Stimulated activated naive CD4-positive, alpha-beta T cell treated with Interleukin-2 at 50 U/mL for 16 hours (primary cell): ENCODE measurements around the gene RASA2.

ENCODE experiments used
- DNase-seq: peaks from one replicate; lab custom pipeline; 2025; lab: John Stamatoyannopoulos, UW

The RASA2 gene

DNA sequence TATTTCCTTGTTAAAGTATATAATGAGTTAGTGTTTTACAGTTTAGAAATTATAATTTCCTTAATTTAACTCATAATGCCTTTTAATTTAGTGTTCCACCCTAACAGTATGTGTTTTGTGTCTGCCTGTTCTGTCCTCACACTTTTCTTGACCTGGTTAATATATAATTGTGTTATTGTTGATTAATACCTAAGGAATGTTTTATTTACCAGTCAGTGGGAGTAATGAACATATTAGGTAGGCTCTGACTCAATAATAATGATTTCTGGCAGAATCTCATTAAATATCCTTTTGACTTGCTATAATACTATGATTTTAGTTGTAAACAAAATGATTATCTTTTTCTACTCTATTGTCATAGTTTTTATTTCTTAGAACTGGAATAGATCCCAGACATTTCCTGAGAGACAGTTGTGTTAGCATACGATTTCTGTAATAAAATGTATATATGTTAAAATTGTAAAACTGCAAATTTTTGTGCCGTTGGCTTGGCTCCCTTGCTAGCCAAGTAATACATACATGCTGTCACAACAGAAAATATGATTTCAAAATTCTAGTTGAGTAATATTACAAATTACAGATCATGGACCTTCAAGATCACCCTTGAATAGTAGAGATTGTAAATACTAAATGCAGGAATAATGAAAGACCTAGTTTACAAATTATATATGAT lies 51.9 kb downstream of the RASA2 start:
- no peak for DNase-seq

DNA sequence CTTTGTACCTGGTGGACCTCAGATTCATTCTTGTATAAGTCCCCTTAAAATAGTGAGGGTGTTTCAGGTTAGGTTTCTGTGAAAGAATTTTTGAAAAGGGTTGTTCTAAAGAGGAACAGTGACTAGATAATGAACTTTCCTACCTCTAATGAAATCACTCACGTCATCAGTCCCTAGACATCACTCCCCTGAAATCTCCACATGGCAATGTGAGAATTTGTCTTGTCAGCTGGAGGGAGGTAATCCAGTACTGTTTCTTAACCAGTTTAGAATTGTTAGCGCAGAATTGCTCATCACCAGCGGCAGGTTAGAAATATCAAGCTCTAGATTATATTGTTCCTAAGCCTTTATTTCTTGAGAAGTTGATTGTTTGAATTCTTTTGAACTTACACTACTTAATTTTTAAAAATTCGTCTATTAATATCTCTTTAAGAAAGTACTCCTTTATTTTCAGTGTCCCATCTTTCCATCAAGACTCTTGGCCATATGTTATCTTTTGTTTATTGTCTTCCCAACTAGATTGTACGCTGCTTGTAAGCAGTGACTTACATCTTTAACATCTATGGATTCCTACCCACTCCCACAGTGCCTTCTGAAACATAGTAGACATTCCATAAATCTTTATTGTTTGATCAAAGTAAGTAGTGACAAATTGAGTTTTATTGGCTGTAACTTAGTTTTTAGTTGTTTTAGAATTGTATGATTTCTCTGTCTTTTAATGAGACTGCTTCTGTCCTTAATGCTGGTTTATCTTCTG lies 52.8 kb downstream of the RASA2 start:
- no peak for DNase-seq

DNA sequence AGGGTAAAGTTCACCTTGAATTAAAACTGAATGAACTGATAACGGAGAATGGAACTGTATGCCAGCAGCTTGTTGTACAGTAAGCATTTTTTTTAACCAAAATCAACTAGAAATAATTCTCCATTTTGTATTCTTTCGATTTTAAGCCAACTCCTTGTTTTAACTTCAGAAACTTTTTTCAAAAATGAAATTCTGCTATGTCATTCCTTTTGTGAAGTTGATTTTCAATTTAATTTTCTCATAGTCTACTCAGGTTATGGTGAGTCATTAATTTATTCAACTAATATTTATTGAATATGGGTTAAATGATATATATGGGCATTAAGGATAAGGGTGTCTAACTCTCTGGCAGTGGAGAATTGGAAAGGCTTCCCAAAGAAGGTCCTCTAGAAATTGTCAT lies 53.7 kb downstream of the RASA2 start:
- no peak for DNase-seq

DNA sequence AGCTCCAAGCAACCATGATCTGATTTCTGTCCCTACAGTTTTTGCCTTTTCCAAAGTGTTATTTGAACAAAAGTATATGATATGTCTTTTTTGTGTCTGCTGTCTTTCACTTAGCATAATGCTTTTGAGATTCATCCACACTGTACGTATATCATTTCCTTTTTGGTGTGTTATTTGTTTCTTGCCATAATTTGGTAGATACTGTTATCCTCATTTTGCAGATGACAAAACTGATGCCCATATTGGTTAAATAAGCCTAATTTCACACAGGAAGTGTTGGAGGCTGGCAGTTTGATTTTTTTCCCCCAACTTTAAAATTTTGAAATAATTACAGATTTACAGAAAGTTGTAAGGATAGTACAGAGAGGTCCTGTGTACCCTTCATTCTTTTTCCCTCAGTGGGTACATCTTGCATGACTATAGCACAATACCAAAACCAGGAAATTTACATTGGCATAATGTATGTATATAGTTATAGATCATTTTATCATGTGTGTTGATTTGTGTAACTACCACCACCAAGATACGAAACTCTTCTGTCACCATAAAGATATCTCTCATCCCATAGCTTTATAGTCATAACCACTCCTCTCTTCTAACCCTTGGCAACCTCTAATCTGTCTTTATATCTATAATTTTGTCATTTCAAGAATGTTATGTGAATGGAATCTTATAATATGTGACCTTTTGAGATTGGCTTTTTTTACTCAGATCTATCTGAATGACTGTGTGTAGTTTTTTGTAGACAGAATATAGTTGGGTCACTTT lies 55.6 kb downstream of the RASA2 start:
- no peak for DNase-seq

DNA sequence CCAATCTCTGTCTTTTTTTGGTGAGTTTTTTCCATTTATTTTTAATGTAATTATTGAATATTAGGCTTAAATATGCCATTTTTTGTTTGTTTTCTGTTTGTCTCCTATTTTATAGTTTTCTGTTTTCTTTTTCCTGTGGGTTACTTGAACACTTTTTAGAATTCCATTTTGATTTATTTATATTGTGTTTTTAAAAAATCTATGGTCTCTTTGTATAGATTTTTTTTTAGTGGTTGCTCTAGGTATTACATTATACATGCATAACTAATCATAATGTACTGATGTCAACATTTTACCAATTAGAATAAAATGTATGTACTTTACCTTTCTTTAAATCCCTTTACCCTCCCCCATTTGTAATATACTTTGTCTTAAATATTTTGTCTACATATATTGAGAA lies 56.2 kb downstream of the RASA2 start:
- no peak for DNase-seq

DNA sequence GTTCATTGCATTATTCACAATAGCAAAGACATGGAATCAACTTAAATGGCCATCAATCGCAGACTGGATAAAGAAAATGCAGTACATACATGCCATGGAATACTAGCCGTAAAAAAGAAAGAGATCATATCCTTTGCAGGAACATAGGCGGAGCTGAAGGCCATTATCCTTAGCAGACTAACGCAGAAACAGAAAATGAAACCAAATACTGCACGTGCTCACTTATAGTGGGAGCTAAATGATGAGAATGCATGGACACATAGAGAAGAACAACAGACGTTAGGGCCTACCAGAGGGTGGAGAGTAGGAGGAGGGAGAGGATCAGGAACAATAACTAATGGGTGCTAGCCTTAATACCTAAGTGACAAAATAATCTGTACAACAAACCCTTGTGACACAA lies 57.9 kb downstream of the RASA2 start:
- DNase-seq, result no peak

DNA sequence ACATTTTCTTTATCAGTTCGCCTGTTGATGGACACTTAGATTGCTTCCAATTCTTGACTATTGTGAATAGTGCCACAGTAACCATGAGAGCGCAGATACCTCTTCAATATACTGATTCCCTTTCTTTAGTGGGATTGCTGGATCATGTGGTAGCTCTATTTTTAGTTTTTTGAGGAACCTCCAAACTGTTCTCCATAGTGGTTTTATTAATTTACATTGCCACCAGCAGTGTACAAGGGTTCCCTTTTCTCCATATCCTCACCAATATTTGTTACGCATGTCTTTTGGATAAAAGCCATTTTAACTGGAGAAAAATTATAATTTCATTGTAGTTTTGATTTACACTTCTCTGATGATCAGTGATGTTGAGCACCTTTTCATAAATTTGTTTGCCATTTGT lies 59.3 kb downstream of the RASA2 start:
- no peak for DNase-seq

DNA sequence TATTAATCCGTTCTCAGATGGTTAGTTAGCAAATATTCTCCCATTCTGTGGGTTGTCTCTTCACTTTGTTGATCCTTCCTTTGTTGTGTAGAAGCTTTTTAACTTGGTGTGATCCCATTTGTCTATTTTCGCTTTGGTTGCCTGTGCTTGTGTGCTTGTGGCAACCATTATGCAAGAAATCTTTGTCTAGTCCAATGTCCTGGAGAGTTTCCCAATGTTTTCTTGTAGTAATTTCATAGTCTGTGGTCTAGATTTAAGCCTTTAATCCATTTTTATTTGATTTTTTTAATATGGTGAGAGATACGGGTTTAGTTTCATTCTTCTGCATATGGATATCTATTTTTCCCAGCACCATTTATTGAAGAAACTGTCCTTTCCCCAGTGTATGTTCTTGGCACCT lies 59.8 kb downstream of the RASA2 start:
- no peak for DNase-seq

DNA sequence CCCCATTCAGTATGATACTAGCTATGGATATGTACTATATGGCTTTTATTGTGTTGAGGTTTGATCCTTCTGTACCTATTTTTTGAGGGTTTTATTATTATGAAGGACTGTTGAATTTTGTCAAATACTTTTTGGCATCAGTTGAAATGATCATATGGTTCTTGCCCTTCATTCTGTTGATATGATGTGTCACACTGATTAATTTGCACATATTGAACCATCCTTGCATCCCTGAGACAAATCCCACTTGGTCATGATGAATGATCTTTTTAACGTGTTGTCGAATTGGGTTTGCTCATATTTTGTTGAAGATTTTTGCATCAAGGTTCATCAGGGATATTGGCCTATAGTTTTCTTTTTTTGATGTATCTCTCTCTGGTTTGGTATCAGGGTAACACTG lies 61.0 kb downstream of the RASA2 start:
- no peak for DNase-seq

DNA sequence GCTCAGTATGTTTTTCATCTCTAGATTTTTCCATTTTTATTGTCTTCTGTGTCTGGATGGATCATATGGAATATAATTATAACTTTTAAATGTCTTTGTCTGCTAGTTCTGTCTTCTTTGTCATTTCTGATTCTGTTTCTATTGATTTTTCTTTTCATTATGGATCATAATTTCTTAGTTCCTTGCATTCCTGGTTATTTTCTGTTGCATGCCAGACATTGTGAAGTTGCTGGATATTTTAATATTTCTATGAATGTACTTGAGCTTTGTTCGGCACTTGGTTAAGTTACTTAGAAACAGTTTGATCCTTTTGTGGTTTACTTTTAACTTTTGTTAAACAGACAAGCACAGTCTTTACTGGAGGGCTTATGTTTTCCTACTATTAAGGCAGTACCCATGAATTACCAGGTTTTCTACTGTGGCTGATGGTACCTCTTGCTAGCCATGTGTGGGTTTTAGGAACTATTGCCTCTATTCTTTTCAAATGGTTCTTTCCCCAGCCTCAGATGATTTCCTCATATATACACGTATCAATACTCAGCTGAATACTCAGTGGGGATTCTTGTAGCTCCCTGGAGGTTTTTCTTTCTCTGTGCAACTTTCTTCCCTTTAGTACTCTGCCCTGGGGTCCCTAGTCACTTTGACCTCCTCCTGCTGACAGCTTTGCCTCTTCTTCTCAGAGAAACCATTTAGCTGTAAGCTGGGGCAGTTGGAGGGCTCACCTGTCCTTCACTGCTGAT lies 64.3 kb downstream of the RASA2 start:
- DNase-seq, result no peak

DNA sequence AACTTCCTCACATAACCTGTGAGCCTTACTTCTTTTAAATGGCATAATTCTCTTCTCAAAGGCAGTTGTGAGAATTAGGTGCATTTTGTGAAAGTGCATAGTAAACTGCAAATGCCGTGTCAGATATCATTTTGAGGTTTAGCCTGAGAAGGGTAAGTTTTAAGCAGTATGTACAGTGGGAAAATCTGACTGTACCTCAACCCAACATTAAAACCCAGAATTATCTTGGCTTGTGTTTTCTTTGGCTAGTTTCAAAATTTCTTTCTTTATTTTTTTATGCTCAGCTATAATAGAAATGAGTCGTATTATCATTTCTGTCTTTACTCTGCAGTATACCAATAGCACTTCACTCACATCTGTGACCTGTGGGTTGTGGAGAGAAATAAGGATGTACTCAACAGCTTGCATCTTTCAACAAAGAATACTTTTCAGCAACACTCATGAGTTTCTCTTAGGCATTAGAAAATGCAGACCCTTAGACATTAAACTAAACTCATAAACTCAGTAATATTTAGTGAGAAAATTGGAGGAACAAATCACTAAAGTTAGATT lies 65.7 kb downstream of the RASA2 start:
- no peak for DNase-seq

DNA sequence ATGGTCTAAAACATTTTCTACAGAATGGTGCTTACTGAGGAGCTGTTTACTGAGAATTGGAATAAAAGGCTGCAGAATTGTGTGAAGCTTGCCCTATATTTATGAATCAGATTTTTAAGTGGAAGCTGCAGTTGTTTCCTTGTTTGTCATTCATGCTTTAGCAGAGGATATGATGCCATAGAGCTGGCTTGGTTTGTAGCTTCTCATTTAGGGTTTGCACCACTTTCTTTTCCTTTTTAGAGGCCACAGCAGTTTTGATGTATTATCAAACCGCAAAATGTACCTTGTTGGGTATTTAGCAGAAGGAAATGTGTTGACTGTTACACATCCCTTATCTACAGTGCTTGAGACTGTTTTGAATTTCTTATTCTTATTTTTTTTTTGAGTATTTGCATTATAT lies 66.2 kb downstream of the RASA2 start:
- no peak for DNase-seq

DNA sequence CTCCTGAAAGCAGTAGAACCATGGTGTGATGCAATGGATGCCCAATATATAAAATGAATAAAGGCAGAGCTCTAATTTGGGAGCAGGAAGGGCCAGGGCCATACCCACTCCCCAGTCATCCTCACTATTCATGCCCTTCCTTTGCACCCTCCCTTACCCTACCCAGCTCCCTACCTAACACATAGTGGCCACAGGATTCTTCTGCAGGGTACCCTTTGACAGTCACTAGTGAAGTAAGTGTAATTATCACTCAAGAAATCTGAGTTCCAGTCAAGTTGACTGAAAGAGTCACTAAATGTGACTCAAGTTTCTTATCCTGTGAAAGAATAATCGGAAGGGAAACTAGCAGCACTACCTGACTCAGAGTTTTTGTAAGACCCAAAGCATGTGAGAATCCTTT lies 69.2 kb downstream of the RASA2 start:
- no peak for DNase-seq

DNA sequence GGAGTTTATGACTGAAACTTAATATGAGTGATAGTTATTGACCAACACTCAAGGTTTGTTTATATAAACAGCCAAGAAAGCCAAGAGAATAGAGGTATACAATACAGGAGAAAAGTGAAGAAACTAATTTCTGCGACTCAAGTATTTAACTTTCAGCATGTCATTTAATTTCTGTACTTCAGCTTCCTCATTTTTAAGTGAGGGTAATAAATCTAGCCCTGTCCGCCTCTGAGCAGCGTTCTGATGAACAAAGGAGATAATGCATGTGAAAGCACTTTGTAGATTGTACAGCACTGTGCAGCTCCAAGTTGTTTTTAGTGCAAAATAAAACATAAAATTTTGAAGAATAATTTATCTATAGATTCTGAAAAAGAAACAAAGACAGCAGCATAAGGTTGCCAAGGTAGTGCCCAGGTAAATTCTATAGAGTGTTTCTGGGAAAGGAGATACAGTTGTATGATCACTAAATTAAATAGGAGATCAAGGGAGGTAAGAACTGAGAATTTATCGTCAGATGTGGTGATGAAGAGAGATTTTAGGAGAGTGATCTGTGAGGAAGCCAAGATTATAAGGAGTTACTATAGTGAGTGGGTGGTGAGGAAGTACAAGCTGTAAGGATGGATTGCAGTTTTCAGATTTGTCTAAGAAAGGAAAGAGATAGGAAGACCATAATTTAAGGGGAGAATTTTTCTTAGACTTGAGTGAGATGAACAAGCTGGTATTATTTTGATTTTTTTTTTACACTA lies 71.3 kb downstream of the RASA2 start:
- DNase-seq, result no peak

DNA sequence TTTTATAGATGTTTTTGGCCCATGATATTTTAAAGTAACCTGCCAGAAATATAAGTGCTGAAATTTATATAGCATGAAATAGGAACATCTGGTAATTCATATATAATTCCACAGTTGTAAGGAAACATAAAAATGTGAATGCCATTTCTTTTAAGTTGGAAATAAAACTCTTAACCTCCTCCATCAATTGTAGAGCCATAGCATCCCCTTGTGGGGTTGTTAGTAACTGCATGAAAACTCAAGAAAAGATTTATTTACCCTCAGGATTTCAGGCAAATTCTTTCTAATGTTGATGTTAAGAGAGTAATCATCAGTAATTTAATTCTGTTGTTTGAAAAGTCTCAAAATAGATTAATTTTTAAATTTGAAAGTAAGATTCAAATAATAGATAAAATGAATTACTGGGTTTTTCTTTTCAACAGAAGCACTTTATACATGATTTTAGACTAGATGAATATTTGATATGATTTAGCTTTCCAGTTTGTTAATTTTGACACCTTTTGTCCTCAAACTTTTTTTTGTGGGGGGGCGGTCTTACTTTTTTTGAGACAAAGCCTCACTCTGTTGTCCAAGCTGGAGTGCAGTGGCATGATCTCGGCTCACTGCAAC lies 74.7 kb downstream of the RASA2 start:
- no peak for DNase-seq

DNA sequence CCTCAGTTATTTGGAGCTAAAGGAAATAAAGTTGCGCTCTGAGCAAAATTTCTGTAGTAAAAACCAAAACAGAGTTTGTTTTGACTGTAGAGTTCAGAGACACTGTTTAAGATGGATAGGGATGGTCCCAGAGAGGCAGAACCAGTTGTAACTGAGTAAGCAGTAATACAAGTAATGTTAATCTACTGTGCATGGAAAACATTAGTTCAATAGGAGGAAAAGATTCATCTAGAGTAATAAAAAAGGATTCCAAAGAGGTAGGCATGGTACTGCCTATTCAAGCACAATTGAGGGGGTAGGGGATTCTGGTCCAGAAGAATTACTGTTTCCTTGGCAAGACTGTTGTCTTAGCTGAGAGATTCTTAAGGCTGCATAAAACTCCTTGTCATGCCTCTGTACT lies 77.4 kb downstream of the RASA2 start:
- DNase-seq, result no peak

DNA sequence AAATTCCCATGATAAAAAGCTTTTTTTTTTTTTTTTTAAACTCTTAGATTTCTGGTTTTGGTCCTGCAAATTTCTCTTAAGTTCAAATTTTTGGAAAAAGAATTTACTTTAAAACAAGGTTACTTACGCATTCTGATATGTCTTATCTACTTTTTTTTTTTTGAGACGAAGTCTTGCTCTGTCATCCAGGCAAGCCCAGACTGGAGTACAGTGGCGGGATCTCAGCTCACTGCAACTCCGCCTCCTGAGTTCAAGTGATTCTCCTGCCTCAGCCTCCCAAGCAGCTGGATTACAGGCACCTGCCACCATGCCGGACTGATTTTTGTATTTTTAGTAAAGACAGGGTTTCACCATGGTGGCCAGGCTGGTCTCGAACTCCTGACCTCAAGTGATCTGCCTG lies 83.2 kb downstream of the RASA2 start:
- no peak for DNase-seq

DNA sequence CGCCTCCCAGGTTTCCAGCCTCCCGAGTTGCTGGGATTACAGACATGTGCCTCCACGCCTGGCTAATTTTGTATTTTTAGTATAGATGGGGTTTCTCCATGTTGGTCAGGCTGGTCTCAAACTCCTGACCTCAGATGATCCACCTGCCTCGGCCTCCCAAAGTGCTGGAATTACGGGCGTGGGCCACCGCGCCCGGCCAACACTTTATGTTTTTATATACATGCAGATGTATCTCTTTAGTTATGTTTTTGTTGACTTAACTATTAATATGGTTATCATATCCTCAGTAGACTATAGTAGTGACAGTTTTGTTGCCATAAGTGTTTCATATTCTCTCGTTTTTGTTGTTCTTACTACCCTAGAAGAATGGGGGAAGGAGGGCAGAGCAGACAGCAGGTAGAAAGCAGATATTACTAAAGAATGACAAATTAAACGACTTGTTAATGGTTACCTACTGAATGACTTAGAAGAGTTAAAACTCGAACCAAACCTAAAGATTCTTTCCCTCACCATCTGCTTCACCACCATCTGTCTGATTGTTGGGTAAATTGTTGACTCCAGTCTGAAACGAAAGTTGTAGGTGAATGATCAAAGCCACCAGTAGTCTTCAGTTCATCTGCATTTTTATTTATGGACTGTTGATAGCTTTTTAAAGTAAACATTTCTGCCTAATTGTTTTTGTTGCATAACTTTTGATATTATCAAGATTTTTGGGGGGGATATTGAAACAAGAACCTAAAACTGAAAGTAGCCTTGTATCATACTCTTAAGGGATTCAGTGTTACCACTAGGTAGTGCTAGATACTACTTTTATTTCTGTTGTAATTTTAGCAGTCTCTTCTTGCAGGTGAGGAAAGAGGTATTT lies 89.3 kb downstream of the RASA2 start:
- no peak for DNase-seq

DNA sequence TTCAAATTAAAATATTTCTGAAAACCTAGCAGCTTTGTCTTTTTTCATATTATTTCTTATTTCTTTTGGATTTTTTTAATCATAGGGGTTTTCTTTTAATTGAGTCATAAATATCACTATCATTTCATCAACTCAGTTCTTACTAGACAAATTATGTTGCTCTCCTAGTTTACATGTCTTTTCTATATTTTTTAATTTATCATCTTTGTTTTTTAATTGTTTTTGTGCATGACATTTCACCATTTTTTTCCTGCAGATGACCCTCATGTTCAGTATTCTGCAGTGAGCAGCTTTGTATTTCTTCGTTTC lies 89.9 kb downstream of the RASA2 start:
- DNase-seq, result no peak
